HG03575 (cell line): Measurements from ENCODE around the gene SLC16A2.
"Not testable (repeated sequence)": the region's sequence is repeated elsewhere in the genome, so short reads cannot be mapped to it uniquely, and the experiment has no call there.

ENCODE experiments used
- ATAC-seq: cut with Tn5 transposase; IDR thresholded peaks from one replicate; pipeline ENCODE4 v1.9.1; 2021; ENCODE audit not compliant: unreplicated experiment, insufficient number of reproducible peaks, low FRiP score; ENCODE audit errors: extremely low read depth

SLC16A2 gene

DNA sequence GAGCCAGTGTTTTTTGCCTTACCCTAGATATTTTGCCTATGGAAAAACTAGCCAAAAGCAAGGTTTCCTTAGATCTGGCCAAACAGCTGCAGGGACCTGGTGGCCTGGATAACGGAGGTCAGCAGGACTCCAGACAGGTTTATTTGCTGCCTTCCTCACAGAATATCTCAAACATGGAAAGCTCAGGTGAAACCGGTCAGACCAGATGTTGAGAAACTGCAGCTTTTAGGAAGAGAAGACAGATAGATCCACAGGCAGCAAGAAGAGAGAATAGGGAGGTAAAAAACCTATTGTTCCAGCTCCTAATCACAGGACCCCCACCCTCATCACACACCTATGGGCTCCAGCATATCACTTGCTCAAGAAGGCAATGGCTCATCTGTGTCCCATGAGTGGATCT is 16.2 kb downstream of the SLC16A2 start:
- no peak for ATAC-seq

DNA sequence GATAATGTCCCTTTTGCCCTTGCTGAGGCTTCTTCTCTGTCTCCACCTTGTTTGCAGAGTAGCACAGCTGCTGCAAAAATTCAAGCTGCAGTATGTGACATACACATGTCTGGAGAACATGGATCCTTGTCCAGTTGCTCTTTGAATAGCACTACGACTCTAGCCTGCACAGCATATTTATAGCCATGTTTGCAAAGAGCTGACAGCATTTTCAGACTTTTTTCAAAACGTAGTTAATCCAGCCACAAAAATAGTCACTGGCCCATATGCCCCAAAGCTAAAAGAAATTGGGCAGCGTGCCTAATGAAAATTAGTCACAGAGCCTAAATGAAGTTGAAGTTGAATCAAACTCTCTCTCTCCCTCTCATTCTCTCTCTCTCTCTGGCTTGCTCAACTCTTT is 17.5 kb downstream of the SLC16A2 start:
- no peak for ATAC-seq

DNA sequence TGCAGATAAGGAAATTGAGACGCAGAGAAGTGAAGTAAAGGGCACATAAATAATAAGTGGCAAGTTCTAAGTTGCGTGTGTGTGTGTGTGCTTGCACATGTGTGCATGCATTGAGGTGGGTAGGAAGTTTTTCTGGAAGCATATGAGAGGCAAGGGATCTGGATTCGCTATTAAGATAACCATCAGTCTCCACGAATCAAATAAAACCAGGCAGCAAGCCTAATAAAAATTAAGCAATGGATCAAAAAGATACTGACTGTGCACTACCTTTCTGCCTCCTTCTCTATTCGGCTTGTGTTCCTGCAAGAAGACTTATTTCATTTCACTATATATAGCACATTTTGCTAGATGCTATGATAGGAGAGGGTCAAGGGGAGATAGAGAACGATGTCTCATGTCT is 23.8 kb downstream of the SLC16A2 start:
- ATAC-seq, result no peak

DNA sequence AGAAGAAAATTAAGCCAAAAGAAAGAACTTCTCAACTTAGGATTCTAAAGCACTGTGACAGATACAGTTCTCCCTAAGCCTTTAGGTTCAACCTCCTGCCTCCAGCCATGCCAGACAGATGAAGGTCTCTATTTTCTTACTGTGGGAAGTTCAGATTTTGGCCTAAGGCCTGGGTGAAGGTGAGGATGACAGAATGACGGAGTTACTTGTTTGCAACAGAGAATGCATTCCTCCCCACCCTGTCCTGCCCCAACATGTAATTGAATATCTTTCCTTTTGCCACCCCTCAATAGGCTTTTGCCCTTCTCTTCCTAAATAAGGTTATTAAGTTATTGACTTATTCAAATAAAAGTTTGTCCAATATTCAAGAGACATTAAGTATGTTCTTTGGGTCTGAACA is 25.6 kb downstream of the SLC16A2 start:
- no peak for ATAC-seq

DNA sequence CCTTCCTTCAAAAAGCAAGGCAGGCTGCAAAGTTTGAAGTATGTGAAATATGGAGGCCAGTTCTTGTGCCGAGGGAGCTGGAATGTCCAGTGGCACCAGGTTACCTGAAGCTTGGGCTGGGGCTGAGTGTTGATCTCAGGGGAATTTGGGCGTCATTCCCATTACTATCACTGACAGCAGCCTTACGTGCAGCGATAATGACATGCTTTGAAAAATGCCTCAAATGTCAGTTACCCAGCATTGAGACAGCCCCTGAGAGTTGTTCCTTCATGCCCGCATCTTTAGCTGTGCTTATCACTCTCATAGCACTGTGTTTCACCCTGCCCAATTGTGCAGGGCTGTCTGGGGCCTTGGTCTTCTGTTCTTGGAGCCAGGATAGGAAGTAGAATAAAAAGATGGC is 27.4 kb downstream of the SLC16A2 start:
- ATAC-seq, result no peak

DNA sequence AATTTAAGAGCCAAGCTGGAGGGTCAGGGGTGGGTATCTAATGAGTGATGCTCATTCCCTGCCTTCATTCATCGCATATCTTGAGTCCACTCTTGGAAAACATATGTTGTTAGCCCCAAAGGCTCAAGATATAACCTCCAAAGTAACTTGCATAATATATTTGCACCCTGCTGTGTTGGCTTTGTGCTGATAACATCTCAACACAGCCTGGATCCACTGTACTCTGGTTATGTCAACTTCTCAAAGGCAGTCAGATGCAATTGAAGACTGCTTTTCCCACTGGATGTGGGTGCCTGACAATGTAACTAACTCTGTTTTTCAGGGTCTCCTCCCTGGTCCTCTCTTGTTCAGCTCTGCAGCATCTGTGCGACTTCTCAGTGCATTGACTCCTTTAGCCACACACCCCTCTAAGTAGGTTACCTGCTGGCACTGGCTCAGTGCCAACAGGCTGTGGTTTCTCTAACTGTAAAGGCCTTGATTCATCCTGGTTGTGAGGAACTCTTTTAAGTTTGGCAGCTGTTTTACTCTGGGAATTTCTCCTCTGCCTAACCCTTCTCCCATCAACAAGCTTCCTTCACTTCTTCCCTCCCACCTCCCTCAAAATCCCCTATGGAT is 28.1 kb downstream of the SLC16A2 start:
- no peak for ATAC-seq

DNA sequence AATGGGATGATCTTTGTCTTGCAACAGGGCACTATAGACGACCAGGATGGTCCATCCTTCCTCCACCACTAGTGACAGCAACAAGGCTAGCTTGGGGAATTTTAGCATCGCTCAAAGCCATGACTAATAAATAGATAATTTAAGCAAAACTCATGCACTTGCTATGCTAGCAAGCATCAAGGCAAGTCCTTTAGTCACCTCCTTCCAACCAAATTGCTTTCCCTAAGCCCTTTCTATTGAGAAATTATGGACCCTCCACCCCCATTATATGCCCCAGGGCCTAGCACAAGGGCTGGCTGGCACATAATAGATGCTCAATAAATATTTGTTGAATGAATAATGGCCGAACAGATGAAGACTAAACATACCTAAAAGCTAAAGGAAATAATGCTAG is 28.6 kb downstream of the SLC16A2 start:
- ATAC-seq, result no peak

DNA sequence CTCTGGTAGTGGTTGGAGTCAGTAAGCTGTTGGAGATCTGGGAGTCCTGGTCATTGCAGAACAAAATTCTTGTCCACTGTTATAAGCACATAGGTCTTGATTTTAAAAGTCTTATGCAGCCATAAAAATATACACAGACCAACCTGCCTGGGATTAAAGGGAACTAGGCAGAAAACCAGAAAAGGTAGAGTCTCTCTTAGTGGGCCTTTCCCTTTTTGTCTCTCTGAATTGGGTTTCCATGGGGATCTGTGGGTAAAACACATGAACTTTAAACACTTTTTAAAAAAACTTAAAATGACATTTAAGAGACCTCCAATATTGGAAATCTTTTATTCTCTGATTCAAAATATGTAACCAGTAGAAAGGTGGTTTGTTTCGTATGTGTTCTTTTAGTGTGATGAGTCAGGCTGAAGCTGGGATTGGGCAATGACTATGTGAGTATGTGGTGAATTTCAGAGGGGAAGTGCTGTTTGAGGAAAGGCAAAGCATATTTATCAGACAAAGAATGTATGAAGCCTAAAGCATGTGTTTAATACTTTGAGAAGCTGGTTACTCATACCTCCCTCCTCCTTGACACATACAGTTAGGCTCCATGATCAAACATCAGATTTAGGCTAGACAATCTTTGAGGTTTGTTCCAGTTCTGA is 29.6 kb downstream of the SLC16A2 start:
- ATAC-seq, result no peak

DNA sequence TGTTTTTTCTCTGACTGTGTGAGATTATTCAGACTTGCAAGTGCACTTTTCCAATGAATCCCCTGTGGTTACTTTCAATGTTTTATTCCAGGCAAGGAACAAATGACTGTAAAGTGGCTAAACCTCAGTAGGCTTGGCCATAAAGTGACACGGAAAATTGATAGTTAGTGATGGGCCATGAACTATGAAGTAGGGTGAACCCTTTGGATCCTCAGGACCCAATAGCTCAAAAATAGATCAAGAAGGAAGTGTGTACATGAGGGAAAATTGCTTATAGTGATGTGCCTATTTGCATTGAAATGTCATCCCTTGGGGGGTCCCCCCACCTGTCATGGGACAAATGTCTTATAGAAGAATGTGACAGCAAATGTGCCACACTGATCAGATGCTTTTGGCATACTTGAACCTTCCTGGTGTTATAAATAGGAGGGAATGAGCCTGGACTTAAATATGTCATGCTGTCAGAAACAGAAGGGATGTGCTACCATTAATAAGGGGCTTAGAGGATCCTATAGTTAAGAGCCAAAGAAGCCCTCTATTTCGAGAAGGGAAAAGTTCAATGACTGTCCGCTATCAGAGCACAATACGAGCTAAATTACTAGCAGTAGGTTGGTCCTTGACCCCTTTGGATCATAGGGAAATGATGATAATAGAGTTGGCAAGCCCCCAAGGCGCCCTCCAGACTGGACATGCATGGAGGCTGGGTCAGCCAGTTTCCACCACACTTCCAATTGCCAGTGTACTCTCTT is 30.3 kb downstream of the SLC16A2 start:
- no peak for ATAC-seq

DNA sequence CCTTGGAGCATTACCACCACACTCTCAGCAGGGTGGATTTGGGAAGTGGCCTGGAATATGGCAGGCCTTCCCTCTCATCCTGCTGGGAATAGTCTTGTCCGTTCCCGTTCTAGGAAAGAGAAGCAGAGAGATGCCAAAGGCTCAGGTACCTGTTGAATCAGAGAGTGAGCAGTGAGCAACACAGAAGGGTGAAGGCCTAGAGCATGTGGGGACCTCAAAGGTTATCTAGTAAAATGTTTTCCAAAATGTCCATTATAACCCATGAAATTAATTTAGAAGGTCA is 30.8 kb downstream of the SLC16A2 start:
- no peak for ATAC-seq

DNA sequence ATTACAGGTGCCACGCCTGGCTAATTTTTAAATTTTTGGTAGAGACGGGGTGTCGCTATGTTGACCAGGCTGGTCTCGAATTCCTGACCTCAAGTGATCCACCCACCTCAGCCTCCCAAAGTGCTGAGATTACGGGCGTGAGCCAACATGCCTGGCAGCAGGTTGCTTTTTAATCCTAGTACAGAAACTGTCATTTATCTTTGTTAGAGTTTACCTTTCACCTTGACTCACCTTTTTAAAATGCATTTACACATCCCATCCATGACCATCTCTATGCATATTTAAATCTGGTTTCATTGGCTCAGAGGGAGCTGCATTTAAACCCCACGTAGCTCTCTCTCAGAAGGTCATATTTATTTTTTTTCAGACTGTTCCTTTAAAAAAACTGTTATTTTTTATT is 31.9 kb downstream of the SLC16A2 start:
- no peak for ATAC-seq

DNA sequence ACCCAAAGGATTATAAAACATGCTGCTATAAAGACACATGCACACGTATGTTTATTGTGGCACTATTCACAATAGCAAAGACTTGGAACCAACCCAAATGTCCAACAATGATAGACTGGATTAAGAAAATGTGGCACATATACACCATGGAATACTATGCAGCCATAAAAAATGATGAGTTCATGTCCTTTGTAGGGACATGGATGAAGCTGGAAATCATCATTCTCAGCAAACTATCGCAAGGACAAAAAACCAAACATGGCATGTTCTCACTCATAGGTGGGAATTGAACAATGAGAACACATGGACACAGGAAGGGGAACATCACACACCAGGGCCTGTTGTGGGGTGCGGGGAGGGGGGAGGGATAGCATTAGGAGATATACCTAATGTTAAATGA is 32.9 kb downstream of the SLC16A2 start:
- ATAC-seq, result not testable (repeated sequence)

DNA sequence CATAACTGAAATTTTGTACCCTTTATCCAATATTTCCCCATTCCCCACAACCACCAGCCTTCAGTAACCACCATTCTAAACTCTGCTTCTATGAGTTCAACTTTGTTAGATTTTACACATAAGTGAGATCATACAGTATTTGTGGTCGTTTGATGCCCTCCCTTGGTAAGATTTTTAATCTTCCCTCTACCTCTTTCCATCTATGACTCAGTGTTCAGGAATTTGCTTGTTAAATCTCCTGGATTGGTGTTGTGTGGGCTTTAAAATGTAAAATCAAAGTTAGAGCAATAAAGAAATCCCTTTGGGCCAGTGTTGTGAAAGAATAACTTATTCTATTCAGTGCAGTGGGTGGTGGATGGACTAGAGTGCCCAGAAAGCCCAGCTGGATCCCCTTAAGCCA is 37.4 kb downstream of the SLC16A2 start:
- ATAC-seq, result no peak

DNA sequence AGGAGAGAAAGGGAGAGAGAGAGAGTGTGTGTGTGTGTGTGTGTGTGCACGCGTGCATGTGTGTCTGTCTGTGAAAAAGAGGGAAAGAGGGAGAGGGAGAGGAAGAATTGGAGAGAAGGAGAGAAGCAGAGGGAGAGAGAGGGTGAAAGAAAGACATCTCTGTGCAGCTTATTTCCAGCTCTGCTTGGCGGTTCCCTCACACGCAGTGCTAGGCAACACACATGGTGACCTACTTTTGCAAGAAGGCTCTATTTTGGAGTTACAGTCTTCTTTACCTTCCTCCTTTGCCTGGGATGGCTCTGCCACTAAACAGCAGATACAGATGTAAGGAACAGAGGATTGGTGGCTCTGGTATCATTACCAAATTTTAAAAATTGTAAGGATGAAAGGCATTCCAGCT is 40.1 kb downstream of the SLC16A2 start:
- no peak for ATAC-seq

DNA sequence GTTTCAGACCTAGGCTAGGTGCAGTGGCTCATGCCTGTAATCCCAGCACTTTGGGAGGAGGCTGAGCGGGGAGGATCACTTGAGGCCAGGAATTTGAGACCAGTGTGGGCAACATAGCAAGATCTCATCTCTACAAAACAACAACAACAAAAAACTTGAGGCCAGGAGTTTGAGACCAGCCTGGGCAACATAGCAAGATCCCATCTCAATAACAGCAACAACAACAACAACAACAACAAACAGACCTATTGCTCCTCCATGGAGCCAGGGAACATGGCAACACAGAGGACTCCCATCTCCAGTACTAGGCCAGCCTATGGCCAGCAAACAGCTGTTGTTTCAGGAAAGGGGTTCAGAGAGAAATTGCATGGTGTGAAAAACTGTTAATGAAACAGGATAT is 43.4 kb downstream of the SLC16A2 start:
- ATAC-seq, result no peak

DNA sequence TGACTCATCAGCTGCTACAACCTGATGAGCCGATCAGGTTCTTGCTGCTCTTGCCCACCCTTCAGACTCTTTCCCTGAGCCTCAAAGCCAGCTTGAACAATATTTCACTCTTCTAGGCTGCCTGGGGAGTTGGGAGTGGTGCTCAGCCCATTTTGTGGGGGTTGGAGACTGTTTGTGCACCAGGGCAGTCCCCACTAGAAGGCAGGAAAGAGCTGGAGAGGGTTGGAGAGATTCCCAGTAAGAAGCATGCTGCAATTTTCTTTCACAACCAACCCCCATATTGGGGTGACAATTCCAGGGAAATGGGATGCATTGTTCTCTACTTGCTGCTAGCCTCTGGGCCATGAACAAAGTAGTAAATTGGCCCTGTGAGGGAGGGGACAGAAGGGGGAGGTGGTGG is 44.1 kb downstream of the SLC16A2 start:
- ATAC-seq, result no peak

DNA sequence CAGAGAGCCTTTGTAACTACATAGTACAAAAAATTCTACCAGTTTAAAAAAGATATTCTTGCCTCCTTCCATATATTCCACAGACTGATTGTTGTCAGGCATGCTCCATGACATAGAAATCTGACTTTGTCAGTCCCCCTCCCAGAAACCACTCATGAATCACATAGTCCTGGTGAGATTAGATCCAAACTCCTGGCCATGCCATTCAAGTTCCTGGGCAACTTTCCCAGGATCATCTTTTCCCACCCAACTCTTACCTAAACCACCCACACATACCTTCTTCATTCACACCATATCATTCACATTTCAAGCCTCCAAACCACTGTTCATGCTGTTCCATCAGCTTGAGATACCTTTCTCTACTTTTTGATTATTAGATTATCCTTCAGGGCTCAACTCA is 46.4 kb downstream of the SLC16A2 start:
- ATAC-seq, result no peak

DNA sequence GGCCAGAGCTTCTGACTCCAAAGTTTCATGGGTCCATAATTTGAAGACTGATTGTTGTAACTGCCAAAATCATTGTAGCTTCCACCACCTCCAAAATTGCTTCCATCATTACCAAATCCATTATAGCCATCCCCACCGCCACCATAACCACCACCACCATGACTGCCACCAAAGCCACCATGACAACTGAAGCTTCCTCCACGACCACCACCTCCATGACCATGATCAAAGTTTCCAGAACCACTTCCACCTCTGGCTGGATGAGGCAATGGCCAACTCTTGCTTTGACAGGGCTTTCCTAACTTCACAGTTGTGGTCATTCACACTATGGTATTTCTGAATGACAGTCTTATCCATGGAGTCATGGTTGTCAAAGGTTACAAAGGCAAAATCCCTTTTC is 51.8 kb downstream of the SLC16A2 start:
- ATAC-seq, result not testable (repeated sequence)

DNA sequence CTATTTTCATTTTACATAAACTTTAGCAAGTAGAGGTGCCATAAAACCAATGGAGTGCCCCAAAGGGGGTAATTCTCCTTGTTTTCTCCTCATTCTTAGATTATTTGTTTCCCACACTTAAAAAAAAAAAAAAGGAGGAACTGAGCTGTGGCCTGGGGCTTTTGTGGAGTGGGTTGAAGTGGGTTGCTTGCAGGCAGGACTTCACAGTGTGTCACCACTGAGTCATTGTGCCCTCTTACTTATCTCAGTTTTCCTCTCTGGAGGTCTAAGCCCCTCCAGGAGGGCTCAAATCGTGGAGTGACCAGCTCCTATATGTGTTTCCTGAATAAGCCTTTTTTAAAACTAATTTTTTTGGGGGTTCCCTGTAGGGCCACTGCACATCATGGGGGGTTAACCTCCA is 69.0 kb downstream of the SLC16A2 start:
- no peak for ATAC-seq

DNA sequence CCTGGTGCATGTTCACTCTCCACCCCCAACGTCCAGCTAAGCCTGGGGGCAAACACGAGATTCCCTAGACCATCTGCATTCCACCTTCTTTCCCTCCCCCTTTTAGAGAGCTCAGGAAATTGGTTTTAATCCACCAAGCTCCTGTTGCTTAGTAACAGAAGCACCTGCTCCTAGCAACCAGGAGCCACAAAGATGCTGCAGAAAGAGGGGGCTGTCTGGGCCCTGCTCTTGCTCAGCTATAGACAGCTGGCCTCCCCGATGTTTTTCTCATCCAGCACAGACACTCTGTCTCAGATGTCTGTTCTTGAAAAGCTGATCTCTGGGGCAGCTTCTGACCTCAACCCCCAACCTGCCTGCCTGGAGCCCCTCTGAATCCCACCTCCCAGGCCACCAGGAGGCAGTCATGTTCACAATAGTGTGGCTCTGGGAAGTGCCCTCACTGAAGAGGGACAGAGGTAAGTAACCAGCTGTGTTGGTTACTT is 71.5 kb downstream of the SLC16A2 start:
- no peak for ATAC-seq

DNA sequence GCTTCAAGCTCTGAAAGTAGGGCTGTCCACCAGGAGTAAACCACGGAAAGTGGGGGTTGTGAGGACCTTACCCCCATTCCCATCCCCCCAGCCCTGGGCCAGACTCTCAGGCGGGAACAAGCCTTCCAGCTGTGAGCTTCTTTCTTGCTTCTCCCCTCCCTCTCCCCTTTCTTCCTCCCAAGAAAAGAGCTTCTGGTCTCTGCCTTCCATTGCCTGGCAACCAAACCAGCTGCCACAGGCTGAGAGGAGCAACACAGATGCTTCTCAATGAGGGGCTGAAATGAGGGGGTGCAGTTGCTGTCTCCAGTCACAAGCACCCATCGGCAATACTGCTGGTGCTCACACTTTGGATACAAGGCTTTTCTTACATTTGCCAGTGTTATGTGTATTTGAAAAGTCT is 72.5 kb downstream of the SLC16A2 start:
- ATAC-seq, result no peak
